ENCODE measurements around the gene RSBN1.

- no peak for TF ChIP-seq POLR2AphosphoS5 (IDR thresholded peaks at IDR 0.05; ENCODE audit: low read depth, low read length)
- no peak for TF ChIP-seq CTCF (IDR thresholded peaks at IDR 0.05)
- TF ChIP-seq SIN3A (IDR thresholded peaks at IDR 0.05; ENCODE audit: borderline replicate concordance, low read depth, low read length), result no peak
These were observed 28.0 kb downstream of the RSBN1 start for GRCh38 chr1:113784104-113784779.
